ENCODE measurements around the gene CCDC47.
"Not testable (repeated sequence)": the region's sequence is repeated elsewhere in the genome, so short reads cannot be mapped to it uniquely, and the experiment has no call there.

CCDC47 gene

DNA sequence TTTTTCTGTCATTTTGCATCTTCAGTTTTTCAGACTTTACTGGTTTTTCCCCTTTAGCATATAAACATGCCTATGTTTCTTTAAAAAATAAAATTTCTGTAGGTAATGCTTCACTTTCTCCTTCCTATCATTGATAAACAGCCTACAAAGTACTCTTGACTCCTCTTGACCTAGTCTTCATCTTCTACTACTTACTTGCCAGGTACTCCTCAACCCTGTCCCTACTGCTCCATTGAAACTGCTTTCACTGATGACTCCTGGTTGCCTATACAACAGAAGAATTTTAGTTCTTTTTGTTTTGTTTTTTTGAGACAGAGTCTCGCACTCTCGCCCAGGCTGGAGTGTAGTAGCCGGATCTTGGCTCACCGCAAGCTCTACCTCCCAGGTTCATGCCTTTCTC lies 7.5 kb upstream of the CCDC47 start:
- DNase-seq = no peak

DNA sequence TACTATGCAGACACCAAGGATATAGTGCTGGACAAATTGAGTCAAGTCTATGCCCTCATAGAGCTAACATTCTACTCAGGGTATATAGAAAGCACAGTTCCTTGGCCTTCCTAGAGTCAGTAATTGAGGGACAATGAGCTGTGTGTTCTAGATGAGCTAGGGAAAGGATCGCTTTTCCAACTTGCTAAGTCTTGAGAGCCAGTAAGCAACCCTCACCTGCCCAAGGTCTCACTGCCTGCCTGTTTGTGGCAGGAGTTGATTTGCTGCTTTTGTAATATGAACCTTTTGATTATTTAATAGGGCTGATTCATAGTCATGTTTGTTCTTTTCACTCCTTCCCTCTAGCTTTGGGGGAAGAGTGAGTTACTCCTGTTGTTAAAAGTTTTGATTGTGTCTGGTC lies 7.1 kb upstream of the CCDC47 start:
- no peak for DNase-seq

DNA sequence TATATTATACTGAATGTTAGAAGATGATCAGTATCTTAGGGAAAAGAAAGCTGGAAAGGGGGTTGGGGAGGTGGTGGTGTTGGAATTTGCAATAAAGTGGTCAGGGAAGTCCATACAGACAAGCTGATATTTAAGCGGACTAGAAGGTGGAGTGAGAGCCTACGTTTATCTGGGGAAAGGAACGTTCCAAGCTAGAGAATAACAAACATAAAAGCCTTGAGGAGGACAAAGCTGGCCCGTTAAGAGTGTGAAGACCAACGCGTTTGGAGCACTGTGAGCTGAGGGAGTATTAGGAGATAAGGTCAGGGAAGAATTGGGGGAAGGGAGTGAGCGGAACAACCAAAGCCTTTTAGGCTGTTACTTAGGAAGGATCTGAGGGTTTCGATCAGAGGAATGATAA lies 2.0 kb upstream of the CCDC47 start:
- no peak for DNase-seq

GRCh38 chr17:63774969-63775265 lies 1.5 kb upstream of the CCDC47 start:
- no peak for DNase-seq

DNA sequence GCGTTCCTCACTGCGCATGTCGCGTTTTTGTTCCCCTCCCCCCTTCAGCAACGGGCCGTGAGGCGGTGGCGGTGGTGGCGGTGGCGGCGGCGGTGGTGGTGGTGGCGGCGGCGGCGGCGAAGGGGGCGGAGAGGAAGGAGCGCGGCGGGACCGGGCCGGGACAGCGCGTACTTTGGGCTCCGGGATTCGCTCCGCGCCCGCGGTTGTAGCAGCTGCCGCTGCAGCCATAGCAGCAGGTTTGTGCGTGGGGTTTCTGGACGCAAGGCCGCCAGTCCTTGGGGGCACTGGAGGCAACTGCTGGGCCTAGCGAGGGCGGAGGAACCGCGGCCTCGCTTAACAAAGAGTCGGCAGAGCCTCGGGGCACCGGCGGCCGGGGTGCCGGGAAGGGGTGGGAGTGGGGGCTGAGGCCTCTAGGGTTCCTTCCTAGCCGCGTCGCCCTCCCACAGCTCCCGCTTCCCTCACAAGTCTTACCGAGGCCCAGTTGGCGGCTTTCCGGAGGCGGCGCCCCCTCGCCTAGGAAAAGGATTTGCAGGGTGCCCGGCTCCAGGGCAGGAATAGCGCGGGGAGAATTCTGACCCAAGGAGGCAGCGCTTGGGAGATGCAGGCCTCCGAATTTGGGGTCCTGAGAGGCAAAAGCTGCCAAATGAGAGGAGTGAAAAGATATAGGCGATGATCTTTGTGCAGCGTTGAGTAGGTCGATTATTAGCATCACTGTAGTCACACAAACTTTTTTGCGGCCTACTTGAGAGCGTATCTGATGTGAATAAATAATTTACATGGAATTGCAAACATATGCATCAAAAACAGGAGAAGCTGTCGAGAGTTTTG lies 958 bp upstream of the CCDC47 start, which contains the start of gene DDX42:
DDX42 (plus strand) TSS at position 30 of the 828 bp plus-strand sequence. CDS start 12,880 bp downstream, outside the sequence.
- peak; percentile 71 for DNase-seq

DNA sequence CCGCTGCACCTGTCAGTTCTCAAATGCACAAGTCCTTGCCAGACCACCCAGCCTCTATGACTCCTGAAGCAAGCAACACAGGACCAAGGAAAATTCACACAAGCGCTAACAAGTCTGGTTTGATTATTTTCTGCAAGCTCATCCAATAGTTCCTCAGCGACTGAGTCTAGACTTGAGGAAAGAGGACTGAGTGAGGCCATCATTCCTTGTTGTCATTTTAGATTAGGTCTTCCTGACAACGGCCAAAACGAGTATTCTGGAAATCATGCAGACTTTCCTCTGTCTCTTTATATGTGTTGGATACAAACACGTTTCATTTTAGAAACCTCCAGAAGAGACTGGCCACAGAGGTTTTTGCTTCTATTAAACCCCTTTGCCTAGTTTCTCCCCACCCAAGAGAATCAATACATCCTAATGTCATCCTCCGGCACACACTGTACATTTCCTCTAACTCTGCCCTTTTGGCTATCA lies 561 bp downstream of the CCDC47 start:
- no peak for DNase-seq

DNA sequence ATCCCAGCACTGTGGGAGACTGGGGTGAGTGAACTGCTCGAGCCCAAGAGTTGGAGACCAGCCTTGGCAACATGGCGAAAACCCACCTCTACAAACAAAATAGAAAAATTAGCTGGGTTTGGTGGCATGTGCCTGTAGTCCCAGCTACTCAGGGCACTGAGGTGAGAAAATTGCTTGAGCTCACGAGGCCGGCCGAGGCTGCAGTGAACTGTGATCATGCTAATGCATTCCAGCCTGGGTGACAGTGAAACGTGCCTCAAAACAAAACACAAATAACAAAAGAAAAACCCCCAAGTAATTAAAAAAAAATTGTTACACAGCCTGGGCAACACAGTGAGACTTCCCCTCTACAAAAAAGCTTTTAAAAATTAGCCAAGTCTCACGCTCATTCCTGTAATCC lies 5.0 kb downstream of the CCDC47 start:
- no peak for DNase-seq

GRCh38 chr17:63766754-63767153 lies 6.6 kb downstream of the CCDC47 start:
- DNase-seq = no peak

DNA sequence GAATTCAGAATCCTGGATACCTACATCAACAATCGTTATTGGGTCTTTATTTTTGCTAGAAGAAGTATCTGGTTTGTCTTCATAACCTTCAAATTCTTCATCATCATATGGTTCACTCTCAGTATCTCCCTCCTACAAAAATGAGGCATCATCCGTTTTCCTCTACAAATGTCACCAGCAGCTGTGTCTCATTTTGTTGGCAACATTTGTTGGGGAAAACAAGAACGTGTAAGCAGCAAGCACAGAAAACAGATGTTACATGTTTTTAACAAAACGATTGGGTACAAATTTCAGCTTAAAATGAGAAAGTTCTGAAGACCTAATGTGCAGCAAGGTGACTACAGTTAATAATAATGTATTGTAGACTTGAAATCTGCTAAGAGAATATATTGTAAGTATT lies 8.7 kb downstream of the CCDC47 start:
- no peak for DNase-seq

GRCh38 chr17:63762161-63763078 lies 11.0 kb downstream of the CCDC47 start:
- no peak for DNase-seq

GRCh38 chr17:63760771-63761539 lies 12.4 kb downstream of the CCDC47 start:
- no peak for DNase-seq

DNA sequence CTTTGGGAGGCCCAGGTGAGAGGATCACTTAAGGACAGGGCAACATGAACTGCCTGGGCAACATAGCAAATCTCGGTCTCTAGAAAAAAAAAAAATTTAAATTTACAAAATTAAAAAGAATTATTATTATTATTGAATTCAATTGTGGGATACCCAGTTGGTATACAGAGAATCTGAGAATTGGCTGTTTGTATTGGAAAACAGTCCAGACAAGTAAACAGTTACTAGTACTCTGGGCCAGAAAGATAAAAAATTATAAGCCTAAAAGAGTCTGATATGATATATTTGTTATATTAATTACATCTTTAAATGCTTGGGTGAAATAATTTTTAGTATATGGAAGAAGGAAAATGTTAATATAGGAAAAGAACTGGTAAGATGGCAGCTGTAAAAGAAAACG lies 15.0 kb downstream of the CCDC47 start:
- DNase-seq = no peak

DNA sequence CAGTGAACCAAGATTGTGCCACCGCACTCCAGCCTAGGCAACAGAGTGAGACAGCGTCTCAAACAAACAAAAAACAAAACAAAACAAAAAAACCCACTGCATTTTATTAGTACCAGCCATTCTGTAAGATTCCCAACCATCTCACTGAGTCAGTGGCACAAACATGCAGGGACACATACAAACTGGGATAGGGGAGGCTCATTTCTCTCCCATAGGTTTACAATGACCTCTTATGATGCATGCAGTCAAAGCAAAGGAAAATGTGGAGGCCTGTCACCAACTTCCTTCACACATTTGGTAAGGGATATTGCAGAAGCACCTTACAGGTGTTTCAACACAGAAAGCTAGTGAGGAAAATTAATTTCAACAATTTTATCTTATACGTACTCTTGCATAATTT lies 19.4 kb downstream of the CCDC47 start:
- no peak for DNase-seq

GRCh38 chr17:63753215-63753614 lies 20.2 kb downstream of the CCDC47 start:
- DNase-seq = no peak

GRCh38 chr17:63752707-63753106 lies 20.7 kb downstream of the CCDC47 start:
- no peak for DNase-seq

GRCh38 chr17:63751806-63752205 lies 21.6 kb downstream of the CCDC47 start:
- no peak for DNase-seq

- peak; percentile 98 for DNase-seq
These were observed 31.8 kb downstream of the CCDC47 start, which contains the start of gene STRADA for GRCh38 chr17:63741408-63742173. Gene STRADA (minus strand): TSS chr17:63741799. CDS start chr17:63728369, 13,430 bp downstream.

DNA sequence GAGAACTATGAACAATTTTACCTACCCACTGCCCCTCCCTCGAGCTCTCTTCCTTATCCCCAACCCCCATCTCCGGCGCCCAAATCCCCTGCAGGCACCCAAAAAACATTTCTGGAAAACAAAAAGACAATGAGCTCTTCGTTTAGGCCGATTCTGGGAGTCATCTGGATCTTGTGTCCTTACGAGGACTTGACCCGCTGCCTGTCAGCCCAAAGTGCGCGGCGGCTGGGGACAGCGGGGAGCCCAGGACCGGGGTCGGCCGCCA lies 32.3 kb downstream of the CCDC47 start:
- peak; percentile 41 for DNase-seq

GRCh38 chr17:63740464-63741142 lies 32.8 kb downstream of the CCDC47 start:
- no peak for DNase-seq

GRCh38 chr17:63735691-63736090 lies 37.7 kb downstream of the CCDC47 start:
- DNase-seq = no peak

DNA sequence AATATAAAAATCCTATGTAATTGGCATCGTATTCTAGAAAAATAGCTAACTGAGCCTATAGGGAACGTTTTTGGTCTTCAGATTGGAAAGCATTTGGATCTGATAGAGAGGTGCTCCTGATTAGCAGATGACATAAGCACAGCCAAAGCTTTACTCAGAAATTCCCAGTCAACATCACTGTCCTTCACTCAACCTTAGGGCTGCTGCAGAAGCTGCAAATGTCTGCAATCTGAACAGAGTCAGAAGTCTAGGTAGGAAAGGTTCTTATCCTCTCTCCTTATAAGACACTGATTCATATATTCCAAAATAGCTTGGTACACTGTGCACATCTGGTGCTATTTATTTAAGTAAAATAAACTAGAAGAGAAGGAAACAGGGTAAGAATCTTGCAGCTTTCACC lies 51.0 kb downstream of the CCDC47 start:
- DNase-seq = no peak

DNA sequence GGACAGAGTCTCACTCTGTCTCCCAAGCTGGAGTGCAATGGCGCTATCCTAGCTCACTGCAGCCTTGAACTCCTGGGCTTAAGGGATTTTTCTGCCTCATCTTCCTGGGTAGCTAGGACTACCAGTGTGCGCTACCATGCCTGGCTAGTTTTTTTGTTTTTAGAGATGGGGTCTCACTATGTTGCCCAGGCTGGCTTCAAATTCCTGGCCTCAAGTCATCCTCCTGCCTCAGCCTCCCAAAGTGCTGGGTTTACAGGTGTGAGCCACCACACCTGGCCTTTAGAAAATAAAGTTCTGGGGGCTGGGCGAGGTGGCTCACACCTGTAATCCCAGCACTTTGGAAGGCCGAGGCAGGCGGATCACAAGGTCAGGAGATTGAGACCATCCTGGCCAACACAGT lies 53.2 kb downstream of the CCDC47 start:
- DNase-seq = not testable (repeated sequence)
